ENCODE data around the gene ZBTB20.

- TF ChIP-seq CTCF (IDR thresholded peaks at IDR 0.05) (no peak), EP300 (IDR thresholded peaks at IDR 0.05) (no peak)
Observed at GRCh38 chr3:115018694-115019093, 128.4 kb downstream of the ZBTB20 start.
